Measurements from ENCODE around the gene CD151.

Gene CD151

DNA sequence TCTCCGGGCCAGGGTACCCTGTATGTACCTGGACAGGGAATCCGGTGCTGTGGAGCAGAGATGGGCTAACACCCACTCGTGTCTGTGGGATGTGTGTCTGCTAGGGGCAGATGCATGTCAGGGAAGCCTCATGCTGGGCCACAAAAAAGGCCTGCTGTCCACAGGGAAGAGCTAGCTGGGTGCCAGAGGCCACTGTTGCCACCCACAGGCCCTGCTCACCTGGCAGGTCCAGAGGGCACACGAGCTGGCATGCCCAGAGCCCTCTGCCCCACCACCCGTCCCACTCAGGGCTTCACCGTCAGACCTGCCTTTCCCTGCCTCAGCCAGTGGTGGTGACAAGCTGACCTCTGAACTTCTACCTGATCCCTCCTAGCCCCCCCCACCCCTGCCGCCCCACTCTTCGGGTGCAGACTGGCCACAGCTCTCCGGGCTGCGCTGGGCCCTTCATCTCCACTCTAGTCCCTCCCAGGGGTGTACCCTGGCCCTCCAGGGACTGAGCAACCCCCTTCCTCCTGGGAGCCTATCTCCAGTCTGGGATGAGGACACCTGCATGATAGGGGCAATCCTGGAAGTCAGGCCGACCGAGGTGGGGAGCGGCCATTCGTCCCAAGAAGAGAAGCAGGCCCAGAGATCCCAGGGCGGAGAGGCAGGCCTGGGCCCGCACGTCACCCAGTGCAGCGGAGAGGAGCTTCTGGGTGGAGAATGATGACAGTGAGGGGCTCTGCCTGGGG, 36.0 kb upstream of the CD151 start:
- DNase-seq (ENCODE audit: extremely low spot score, insufficient read length, low read depth), result no peak
- no peak for FAIRE-seq

DNA sequence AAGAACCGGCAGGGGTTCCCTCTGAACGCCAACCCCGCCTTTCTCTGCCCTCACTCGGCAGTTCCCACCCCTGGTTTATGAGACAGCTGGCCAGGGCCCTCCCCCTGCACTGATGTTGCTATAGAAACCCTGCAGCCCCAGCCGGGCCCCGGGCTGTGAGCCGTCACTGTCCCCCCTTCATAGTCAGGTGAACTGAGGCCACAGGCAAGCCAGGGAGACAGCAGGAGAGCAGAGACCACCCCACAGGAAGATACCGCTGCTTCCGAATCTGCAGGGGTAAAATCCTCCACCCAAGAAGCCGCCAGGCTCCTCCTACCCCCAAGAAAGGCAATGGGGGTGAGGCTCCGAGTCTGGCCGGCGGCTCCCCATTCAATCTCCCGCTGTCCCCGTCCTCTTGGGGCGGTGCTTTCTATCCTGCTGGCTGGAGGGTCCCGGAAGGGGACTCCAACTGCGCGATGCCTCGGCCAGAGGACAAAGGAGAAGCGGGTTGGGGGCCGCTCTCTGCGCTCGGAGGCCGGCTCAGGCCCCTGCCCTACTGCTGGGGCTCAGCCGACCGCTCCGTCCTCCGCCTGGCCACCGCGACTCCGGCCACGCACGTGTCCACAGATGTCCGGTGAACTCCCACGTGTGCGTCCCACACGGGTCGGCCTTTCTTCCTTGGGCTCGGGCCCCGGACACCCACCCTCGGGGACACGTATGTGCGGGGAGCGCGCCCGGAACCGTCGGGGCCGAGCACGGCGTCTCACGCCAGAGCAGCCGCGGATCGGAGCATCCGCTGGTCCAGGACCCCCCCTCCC, 35.3 kb upstream of the CD151 start:
- DNase-seq (ENCODE audit: extremely low spot score, insufficient read length, low read depth) (peak; percentile 65), FAIRE-seq (peak; percentile 90)

DNA sequence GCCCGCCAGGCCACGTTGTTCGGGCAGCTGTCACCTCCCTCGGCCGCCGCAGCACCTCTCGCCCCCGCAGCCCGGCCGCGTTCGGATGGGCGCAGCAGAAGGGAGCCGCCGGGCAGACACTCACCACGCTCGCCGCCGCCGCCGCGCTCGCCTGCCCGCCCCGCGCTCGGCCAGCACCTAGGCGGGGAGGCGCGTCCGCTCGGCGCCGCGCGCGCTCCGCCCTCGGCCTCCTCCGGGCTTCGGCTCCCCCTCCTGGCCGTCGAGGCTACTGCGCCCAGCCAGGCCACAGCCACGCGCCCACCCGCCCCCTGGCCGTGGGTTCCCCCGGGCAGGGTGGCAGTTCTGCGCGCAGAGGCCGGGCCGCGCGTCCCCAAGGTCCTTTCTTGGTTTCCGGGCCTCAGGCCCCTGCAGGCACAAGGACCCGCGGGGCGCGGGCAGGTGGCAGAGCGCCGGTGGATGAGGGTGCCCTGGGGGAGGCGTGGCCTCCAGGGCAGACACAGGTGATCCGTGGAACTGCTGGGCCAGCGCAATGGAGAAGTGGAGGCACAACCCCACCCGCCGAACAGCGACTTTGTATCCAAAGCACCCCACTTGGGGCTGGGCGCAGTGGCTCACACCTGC, 34.5 kb upstream of the CD151 start, which contains the start of gene SLC25A22:
Gene SLC25A22, minus strand, starts transcription at position 189 of the 621 bp plus-strand sequence. CDS start 3,275 bp downstream, outside the sequence.
- FAIRE-seq, result peak; percentile 70
- peak; percentile 78 for DNase-seq (ENCODE audit: extremely low spot score, insufficient read length, low read depth)

DNA sequence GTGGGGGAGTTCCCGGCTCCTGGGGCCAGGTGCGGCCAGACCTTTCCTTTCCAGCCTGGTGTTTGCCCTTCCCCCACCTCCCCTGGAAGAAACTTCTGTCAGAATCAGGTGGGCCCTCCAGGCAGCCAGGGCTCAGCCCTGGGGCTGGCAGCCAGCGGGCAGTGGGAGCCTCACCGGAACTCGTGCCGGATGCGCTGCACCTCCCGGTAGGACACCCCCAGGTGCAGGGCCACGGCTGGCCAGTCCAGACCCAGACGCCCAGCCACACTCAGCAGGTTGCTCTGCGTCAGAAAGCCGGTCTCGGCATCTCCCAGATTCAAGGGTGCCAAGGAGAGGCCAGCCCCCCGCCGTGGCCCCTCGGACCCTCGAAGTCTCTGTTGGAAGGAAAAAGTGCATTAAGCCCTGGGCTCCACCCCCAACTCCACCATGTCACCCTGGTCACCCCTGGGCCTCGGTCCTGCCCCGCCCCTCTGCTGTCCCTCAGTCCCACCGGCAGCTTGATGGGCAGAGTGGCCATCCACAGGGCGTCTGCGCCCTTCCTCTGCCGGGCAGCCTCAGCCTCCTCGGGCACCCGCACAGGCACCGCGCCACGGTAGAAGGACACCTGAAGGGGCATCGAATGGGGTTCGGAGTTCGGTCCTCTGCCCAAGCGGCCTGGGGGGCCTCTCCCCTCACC, 33.0 kb upstream of the CD151 start:
- FAIRE-seq, result no peak
- DNase-seq (ENCODE audit: extremely low spot score, insufficient read length, low read depth), result no peak

GRCh38 chr11:800473-800872, 32.3 kb upstream of the CD151 start:
- DNase-seq (ENCODE audit: extremely low spot score, insufficient read length, low read depth) (no peak), FAIRE-seq (no peak)

DNA sequence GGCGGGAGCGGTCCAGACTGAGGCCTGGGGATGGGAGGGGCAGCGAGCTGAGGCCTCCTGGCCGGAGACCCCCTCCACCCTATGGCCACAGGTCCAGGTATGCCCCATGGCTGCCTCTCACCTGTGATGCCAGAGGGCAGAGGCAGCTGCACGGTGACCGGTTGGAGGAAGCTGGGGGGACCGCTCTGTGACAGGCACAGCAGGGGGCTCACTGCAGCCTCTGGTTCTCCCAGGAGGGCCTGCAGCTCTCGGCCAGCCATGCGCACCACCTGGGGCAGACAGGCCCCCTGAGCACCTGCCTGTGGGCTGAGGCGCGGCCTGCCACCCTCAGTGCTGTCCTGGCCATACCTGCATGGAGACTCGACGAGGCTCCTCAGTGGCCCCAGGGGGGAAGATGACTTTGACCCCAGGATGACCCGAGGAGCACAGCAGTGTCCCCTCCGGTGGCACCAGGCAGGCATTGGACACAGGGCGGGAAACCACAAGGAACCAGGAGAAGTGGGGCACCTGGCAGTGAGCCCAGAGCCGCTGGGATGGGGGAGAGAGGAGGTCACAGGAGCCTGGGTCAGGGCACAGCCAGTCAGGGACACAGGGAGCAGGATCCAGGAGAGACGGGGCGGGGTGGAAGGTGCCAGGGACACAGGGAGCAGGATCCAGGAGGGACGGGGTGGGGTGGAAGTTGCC, 31.5 kb upstream of the CD151 start:
- no peak for DNase-seq (ENCODE audit: extremely low spot score, insufficient read length, low read depth)

DNA sequence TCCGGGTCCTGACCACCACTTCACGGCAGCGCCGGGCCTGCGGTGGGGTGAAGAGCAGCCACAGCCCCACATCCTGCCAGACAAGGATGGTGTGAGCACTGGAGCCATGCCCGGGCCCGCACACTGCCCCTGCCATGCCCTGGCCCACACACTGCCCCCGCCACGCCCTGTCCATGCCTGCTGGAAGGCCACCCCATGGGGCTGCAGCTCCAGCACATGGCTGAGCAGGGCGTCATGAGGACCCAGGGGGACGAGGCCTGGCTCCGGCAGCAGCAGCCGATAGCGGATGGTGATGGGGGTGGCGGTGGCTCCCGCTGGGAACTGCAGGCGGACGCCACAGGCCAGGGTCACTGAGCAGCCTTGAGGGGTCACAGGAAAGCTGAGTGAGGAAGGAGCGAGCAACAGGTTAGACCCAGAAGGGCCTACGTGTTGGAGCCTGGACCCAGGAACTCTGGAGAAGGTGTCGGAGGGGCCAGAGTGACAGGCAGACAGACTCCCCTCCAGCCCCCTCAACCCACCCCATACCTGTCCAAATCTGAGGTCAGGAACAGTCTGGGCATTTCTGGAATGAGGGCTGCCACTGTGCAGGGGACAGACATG, 30.6 kb upstream of the CD151 start:
- FAIRE-seq (no peak), DNase-seq (ENCODE audit: extremely low spot score, insufficient read length, low read depth) (no peak)

More for the DNA sequence above, 31.5 kb upstream of the CD151 start:
- no peak for FAIRE-seq

DNA sequence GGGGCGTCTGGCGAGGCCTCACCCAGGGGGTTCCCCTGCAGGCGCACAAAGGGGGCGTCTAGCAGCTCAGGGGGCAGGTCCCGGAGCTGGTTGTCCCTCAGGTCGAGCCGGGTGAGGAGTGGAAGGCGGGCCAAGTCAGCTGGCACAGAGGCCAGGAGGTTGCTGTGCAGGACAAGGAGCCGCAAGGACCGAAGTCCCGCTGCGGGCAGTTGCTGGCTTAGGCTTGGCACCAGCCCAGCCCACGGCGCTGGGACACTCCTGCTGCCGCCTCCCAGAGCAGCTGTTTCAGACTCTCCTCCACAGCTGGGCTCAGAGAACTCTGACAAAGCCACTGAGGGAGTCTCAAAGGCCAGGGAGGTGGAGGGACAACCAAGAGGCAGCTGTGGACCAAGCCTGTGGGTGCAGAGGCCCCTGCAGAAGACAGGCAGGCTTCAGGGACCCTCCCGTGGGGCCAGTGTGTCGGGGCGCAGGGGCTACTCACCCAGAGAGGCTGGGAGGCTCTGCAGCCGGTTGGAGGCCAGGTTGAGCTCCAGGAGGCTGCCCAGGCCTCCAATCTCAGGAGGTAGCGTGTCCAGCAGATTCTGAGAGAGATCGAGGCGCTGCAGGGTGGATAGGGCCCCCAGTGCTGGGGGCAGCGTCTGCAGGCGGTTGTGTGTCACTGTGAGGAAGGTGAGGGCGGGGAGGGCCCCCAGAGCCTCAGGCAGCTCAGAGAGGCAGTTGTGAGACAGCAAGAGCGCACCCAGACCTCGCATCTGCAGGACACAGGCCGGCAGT, 29.9 kb upstream of the CD151 start:
- no peak for FAIRE-seq

DNA sequence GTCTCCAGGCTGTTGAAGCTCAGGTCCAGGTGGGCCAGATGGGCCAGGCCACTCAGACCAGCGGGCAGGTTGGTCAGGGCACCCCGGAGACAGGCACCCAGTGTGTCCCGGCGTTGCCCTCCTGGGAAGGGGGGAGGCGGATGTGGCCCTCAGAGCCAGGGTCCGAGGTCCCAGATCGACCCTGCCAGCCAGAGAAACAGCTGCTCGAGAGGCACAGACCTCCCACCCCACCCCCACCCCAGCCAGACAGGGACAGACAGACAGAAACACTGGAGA, 29.3 kb upstream of the CD151 start:
- DNase-seq (ENCODE audit: extremely low spot score, insufficient read length, low read depth) (no peak), FAIRE-seq (no peak)

More for the DNA sequence above, 29.9 kb upstream of the CD151 start:
- DNase-seq (ENCODE audit: extremely low spot score, insufficient read length, low read depth), result no peak

DNA sequence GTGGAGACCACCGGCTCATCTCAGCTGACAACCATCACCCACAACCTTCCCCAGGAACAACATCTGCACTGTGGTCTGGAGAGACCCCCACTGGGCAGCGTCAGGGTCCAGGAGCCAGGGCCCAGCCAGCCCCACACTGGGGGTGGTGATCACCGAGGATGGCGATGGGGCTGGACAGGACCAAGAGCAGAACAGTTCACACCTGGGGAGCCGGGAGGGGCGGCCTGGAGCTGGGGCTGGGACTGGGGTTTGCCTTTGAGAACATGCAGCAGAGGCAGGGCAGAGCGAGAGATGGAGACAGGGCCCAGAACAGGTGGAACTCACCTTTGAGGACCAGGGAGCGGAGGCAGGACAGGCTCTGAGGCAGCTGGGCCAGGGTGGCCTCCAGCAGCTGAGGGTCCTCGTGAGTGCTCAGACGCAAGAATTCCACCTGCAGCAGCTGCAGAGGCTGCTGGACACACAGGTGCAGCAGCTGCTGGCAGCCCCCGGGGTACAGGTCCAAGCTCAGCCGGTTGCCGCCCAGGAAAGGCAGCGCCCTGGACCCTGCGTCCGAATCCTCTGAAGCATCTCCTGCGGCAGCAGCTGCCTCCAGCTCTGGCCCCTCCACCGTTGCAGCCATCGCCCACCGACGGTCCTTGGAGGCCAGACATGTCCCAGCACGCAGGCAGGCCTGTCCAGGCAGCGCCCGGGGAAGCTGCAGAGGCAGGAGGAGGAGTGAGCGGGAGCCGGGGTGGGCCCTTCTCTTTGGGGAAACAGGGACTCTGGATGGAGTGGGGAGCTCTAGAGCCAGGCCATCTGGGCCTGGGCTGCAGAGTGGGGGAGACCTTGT, 28.8 kb upstream of the CD151 start:
- no peak for DNase-seq (ENCODE audit: extremely low spot score, insufficient read length, low read depth)
- no peak for FAIRE-seq

DNA sequence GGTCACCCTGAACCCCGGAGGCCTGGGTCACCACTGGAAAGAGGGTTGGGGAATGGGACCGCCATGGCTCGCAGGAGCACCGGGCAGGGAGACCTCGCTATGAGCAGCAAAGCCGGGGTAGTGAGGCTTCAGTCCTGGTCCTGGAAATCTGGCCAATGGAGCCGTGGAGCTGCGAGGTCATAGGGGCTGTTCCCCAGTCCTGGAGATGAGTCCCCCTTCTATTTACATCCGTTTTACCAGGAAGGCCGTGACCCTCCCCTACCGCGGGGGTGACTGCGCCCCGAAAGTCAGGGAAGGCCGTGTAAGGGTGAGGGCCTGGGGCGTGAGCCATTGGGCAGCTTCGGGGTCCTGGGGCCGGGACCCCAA, 28.2 kb upstream of the CD151 start:
- FAIRE-seq (no peak), DNase-seq (ENCODE audit: extremely low spot score, insufficient read length, low read depth) (no peak)

DNA sequence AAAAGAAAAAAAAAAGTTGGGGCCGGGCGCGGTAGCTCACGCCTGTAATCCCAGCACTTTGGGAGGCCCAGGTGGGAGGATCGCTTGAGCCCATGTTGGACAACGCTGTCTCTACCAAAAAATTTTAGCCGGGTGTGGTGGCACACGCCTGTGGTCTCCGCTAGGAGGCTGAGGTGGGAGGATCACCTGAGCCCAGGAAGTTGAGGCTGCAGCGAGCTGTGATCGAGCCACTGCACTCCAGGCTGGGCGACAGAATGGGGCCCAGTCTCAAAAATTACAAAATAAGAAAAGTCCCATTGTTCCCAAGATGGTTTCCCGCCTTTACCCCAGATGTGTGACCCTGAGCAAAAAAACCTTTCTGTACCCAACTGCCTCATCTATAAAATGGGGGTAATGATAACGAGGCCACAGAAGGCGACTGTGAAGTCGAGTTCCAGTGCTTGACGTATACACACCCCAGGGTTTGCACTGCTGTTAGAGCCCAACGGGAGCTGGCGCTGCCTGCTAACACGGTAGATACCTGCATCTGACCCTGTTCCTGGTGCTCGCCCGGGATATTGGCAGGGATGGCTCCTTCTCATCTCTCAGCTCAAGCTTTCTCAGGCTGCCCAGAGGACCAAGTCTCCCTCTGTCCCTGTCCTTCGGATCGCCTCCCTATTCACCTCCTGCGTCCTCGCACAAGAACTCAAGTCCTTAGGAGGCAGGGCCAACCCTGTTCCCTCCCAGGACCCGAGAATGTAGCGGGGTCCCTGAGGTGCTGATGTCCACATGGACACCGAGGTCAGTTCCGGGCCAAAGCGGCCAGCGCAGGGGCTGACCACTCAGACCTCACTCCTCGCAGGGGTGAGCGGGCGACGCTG, 24.1 kb upstream of the CD151 start:
- FAIRE-seq (peak; percentile 55), DNase-seq (ENCODE audit: extremely low spot score, insufficient read length, low read depth) (no peak)

DNA sequence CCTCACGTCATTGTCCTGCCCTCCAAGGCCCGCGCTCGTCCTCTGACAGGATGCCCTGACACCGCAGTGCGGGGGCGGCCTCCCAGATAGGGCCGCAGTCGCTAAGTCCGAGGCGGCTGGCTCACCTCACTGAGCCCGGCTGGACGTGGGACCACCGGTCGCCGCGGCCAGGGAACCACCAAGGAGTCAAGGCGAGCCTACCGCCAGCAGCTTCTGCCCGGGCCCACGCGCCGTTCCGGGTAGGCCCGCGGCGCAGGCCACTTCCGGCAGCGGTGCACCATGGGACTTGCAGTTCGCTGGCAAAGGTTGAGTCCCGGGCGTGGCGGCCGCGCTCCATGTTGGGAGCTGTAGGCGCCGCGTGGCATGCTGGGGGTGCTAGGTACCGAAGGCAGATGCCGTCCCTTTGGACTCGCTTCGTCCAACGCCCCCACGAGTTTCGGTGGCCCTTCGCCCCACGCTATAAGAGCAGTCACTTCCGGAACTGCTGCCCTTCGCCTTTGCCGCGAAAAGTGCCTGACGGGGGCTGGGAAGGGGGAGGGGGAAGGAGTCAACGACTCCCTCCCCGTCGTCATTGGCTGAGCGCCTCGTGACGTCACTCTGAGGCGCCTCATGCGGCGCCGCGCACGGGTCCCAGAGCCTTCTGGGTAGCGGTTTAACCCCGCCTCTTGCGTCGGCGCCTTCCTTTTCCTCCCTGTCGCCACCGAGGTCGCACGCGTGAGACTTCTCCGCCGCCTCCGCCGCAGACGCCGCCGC, 23.3 kb upstream of the CD151 start, which contains the start of gene RPLP2:
Gene RPLP2, plus strand, starts transcription at position 681 of the 753 bp plus-strand sequence. CDS start 268 bp downstream, outside the sequence.
- DNase-seq (ENCODE audit: extremely low spot score, insufficient read length, low read depth) (peak; percentile 92), FAIRE-seq (peak; percentile 95)

GRCh38 chr11:810040-810567, 22.6 kb upstream of the CD151 start:
- no peak for DNase-seq (ENCODE audit: extremely low spot score, insufficient read length, low read depth)
- FAIRE-seq, result no peak

GRCh38 chr11:811446-812245, 21.1 kb upstream of the CD151 start:
- DNase-seq (ENCODE audit: extremely low spot score, insufficient read length, low read depth), result no peak
- FAIRE-seq, result no peak
